ENCODE measurements around the gene SGSM1. TPM values are rescaled to one million over a fixed set of nuclear protein-coding genes. Genes with fewer than 3 reads are reported as not detected.

Gene SGSM1
- total and polyA plus RNA-seq, 9 donors: 0.91 to 4.4 (median 2.5) TPM

DNA sequence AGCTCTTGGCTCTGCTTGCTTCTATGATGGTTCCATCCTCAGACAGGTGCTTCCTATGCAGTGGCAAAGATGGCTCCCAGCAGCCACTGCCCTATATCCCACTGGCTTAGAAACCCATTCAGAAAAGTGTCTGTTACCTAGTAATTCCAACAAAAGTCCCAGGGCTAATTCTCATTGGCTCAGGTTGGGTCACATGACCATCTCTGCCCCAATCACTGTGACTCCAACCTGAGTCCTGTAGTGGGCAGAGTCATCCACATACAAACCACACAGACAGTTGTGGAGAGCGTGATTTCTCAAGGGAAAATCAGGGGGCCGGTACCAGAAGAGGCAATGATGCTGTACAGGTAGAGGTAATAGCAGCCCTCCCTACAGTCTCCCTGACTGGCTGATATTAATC lies 73.0 kb downstream of the SGSM1 start:
- Histone ChIP-seq H3K9me3 (no peaks in the 10 kb centered on the region), H3K4me3 (no peak overlapping the region), H3K27ac (no peak overlapping the region), H3K4me1 (ENCODE audit: insufficient read depth) (no peaks in the 10 kb centered on the region), H3K27me3 (no peaks in the 10 kb centered on the region), H3K36me3 (no peaks in the 10 kb centered on the region)
- WGBS, 3 donors: 92 to 96% (median 92%) methylated on average over 2 of the region's 2 CpGs
- TF ChIP-seq POLR2A (IDR thresholded peaks at IDR 0.05) (no peak), EP300 (IDR thresholded peaks at IDR 0.05) (no peak)
- TF ChIP-seq, protein P1, sequence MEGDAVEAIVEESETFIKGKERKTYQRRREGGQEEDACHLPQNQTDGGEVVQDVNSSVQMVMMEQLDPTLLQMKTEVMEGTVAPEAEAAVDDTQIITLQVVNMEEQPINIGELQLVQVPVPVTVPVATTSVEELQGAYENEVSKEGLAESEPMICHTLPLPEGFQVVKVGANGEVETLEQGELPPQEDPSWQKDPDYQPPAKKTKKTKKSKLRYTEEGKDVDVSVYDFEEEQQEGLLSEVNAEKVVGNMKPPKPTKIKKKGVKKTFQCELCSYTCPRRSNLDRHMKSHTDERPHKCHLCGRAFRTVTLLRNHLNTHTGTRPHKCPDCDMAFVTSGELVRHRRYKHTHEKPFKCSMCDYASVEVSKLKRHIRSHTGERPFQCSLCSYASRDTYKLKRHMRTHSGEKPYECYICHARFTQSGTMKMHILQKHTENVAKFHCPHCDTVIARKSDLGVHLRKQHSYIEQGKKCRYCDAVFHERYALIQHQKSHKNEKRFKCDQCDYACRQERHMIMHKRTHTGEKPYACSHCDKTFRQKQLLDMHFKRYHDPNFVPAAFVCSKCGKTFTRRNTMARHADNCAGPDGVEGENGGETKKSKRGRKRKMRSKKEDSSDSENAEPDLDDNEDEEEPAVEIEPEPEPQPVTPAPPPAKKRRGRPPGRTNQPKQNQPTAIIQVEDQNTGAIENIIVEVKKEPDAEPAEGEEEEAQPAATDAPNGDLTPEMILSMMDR (IDR thresholded peaks at IDR 0.05): no peak
- no peak for DNase-seq
- intact Hi-C loops (cut with DNase I): no loop called here

DNA sequence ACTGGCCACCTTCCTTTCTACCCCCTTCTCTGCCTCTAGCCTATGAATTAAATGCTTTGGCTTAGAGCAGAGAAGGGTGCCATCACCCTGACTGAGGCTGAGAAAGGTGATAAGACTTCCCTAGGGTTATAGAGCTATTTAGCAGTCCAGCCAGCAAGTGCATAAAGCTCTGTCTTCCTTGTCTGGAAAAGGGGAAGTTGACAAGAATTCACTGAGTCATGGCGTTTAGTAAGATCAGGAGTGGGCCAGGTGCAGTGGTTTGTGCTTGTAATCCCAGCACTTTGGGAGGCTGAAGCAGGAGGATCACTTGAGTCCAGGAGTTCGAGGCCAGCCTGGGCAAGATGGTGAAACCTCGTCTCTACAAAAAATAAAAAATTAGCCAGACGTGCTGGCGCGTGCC lies 77.4 kb downstream of the SGSM1 start:
- no peaks in the 10 kb centered on the region for H3K36me3 ChIP-seq
- TF ChIP-seq, protein P1 (IDR thresholded peaks at IDR 0.05): no peak
- TF ChIP-seq POLR2A (IDR thresholded peaks at IDR 0.05): no peak
- TF ChIP-seq EP300 (IDR thresholded peaks at IDR 0.05): no peak
- no peaks in the 10 kb centered on the region for H3K9me3 ChIP-seq
- H3K27me3 ChIP-seq: no peaks in the 10 kb centered on the region
- no peaks in the 10 kb centered on the region for H3K4me1 ChIP-seq (ENCODE audit: insufficient read depth)
- H3K4me3 ChIP-seq: no peak overlapping the region
- intact Hi-C loops (cut with DNase I): no loop called here
- no peak overlapping the region for H3K27ac ChIP-seq
- WGBS, 3 donors: 87 to 92% (median 90%) methylated on average over 6 of the region's 6 CpGs
- DNase-seq: no peak

DNA sequence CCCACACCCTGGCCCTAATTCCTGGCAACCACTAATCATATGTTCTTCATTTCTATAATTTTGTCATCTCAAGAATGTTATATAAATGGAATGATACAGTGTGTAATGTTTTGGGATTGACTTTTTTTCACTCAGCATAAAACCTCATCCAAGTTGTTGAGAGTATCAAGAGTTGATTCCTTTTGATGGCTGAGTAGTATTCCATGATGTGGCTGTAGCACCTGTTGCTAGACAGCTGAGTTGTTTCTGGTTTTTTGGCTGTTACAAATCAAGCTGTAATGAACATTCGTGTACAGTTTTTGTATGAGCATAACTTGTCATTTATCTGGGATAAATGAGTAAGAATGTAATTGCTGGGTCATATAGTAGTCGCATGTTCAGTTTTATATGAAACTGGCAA lies 81.2 kb downstream of the SGSM1 start:
- DNase-seq: no peak
- intact Hi-C loops (cut with DNase I): loop anchor here in 1 of 4 donors (5.0 kb wide), 1 partner anchor 1770 kb away; the partner anchor contains the start of gene MIAT

DNA sequence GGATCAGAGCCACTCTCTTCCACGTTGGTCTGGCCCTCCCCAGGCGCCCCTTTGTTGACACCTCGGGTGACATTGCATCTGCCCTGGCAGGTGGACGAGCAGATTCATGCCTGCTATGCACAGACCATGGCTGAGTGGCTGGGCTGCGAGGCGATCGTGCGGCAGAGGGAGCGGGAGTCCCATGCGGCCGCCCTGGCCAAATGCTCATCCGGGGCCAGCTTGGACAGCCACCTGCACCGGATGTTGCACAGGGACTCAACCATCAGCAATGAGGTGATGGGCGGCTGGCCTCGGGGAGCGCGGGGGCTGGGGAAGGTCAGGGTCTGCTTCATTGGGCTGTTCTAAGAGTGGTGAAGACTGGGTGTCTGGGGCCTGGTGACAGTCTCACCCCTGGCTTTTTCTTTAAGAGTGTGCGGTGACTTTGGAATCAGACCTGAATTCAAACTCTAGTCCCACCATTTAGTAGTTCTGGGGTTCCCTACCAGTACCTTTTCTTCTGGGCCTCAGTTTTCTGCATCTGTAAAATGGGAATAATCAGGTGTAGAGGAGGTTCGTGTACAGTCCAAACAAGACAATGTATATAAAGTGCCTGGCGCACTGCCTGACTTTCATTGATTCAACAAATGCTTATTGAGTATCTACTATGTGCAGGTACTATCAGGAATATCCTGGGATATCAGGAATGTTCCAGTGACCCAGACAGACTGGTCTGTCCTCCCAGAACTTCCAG lies 87.5 kb downstream of the SGSM1 start:
- Histone ChIP-seq H3K27me3 (no peaks in the 10 kb centered on the region), H3K27ac (peak overlapping the region in 1 of 2 donors; percentile 66), H3K36me3 (no peaks in the 10 kb centered on the region), H3K4me1 (ENCODE audit: insufficient read depth) (no peaks in the 10 kb centered on the region), H3K9me3 (no peaks in the 10 kb centered on the region), H3K4me3 (no peak overlapping the region)
- WGBS, 3 donors: 90 to 93% (median 92%) methylated on average over 20 of the region's 20 CpGs
- TF ChIP-seq EP300 (IDR thresholded peaks at IDR 0.05) (no peak), POLR2A (IDR thresholded peaks at IDR 0.05) (no peak)
- TF ChIP-seq, protein P1 (IDR thresholded peaks at IDR 0.05): no peak
- intact Hi-C loops (cut with DNase I): no loop called here
- DNase-seq: peak in 2 of 5 donors; percentile 34 to 35

More for the DNA sequence above, 81.2 kb downstream of the SGSM1 start:
- Histone ChIP-seq H3K4me3 (no peak overlapping the region), H3K4me1 (ENCODE audit: insufficient read depth) (no peaks in the 10 kb centered on the region), H3K27me3 (no peaks in the 10 kb centered on the region), H3K36me3 (no peaks in the 10 kb centered on the region), H3K9me3 (no peaks in the 10 kb centered on the region), H3K27ac (no peak overlapping the region)
- TF ChIP-seq, protein P1 (IDR thresholded peaks at IDR 0.05): no peak
- no peak for TF ChIP-seq EP300 (IDR thresholded peaks at IDR 0.05)
- no peak for TF ChIP-seq POLR2A (IDR thresholded peaks at IDR 0.05)
- WGBS, 3 donors: 79 to 84% (median 79%) methylated on average over 2 of the region's 2 CpGs
